SK-N-SH (cell line): ENCODE data around the gene ASPSCR1. TPM values are rescaled to one million over a fixed set of nuclear protein-coding genes. Genes with fewer than 3 reads are reported as not detected.

Experiments used
- CTCF ChIA-PET: fragments of 300-600, 350-600 bp; formaldehyde crosslinking; extraction: SDS; loops from one replicate; lab custom pipeline; 2021; lab: Yijun Ruan, JAX
- POLR2A ChIA-PET: fragments of 350-600 bp; sonication (Branson Sonifier 250); formaldehyde crosslinking; extraction: SDS; loops from one replicate; lab custom pipeline; 2020; ENCODE audit warnings: antibody characterized with exemption, inconsistent platforms; lab: Yijun Ruan, JAX
- DNase-seq: peaks from one replicate; pipeline ENCODE4 v3.0.0; 2012
- H2AFZ ChIP-seq: fragments of 200-600 bp; sonication (generic); 2 replicates; pipeline ENCODE4 v1.8.1; 2016; ENCODE audit warnings: antibody characterized with exemption, mild to moderate bottlenecking, low read depth
- H3F3A ChIP-seq: fragments of 200-600 bp; sonication (generic); replicated peaks from 2 replicates; pipeline ENCODE3; 2016; ENCODE audit warnings: antibody characterized with exemption, mild to moderate bottlenecking; ENCODE audit not compliant: insufficient read depth
- H3K27ac ChIP-seq, 2 experiments: fragments of 200-500 bp in 1 of 2; fragments of 200-600 bp in 1 of 2; sonication (Bioruptor generic) in 1 of 2; sonication (generic), shearing (Covaris generic) in 1 of 2; 2 replicates each; pipeline versions ENCODE4 v1.5.1 to v1.6.1; 2014 to 2016; ENCODE audit warnings: low read depth in 2 of 2, inconsistent platforms in 1 of 2, low read length in 1 of 2, mild to moderate bottlenecking in 1 of 2, mixed read lengths in 1 of 2
- H3K27me3 ChIP-seq: fragments of 200-600 bp; sonication (generic), shearing (Covaris generic); 2 replicates; pipeline ENCODE4 v1.6.1; 2016; ENCODE audit warnings: mixed run types; ENCODE audit not compliant: insufficient read depth
- H3K36me3 ChIP-seq, 2 experiments: fragments of 200-500 bp in 1 of 2; fragments of 200-600 bp in 1 of 2; sonication (Bioruptor generic) in 1 of 2; sonication (generic) in 1 of 2; replicated peaks in 1 of 2; 2 replicates each; pipeline versions ENCODE3 to v1.5.1; 2014 to 2016; ENCODE audit warnings: low read length in 1 of 2, mild to moderate bottlenecking in 1 of 2; ENCODE audit not compliant: insufficient read depth in 2 of 2, control insufficient read depth in 1 of 2
- H3K4me1 ChIP-seq, 2 experiments: fragments of 200-500 bp in 1 of 2; fragments of 200-600 bp in 1 of 2; sonication (Bioruptor generic) in 1 of 2; sonication (generic), shearing (Covaris generic) in 1 of 2; 2 replicates each; pipeline versions ENCODE4 v1.5.1 to v1.6.1; 2014 to 2016; ENCODE audit warnings: low read depth in 1 of 2, low read length in 1 of 2, mixed run types in 1 of 2; ENCODE audit not compliant: insufficient read depth in 2 of 2, control insufficient read depth in 1 of 2
- H3K4me2 ChIP-seq: fragments of 200-600 bp; sonication (generic), shearing (Covaris generic); 2 replicates; pipeline ENCODE4 v1.6.1; 2017; ENCODE audit warnings: mixed run types
- H3K4me3 ChIP-seq, 2 experiments: fragments of 200-500 bp in 1 of 2; fragments of 200-600 bp in 1 of 2; sonication (Bioruptor generic) in 1 of 2; sonication (generic), shearing (Covaris generic) in 1 of 2; 2 replicates each; pipeline versions ENCODE4 v1.5.1 to v1.8.1; 2014 to 2016; ENCODE audit warnings: low read depth in 2 of 2, inconsistent platforms in 1 of 2, low read length in 1 of 2, mild to moderate bottlenecking in 1 of 2, mixed read lengths in 1 of 2, moderate library complexity in 1 of 2
- H3K79me2 ChIP-seq: fragments of 200-600 bp; sonication (generic); 2 replicates; pipeline ENCODE4 v1.8.1; 2017; ENCODE audit warnings: mild to moderate bottlenecking; ENCODE audit not compliant: insufficient read depth
- H3K9ac ChIP-seq: fragments of 200-600 bp; sonication (generic); 2 replicates; pipeline ENCODE4 v1.6.1; 2017; ENCODE audit warnings: mixed run types
- H3K9me2 ChIP-seq: fragments of 200-600 bp; sonication (generic); 2 replicates; pipeline ENCODE4 v1.6.1; 2017; ENCODE audit warnings: mixed run types
- H3K9me3 ChIP-seq: fragments of 200-600 bp; sonication (generic); 2 replicates; pipeline ENCODE4 v1.6.1; 2017; ENCODE audit warnings: mixed run types, mild to moderate bottlenecking, moderate library complexity
- H4K20me1 ChIP-seq: fragments of 200-600 bp; sonication (generic); 2 replicates; pipeline ENCODE4 v1.6.1; 2017; ENCODE audit warnings: mild to moderate bottlenecking, mixed run types; ENCODE audit not compliant: insufficient read depth
- CHD2 ChIP-seq: fragments of 150-350 bp; IDR thresholded peaks from 2 replicates; pipeline ENCODE4 v1.6.1; 2018; ENCODE audit warnings: low read length; ENCODE audit not compliant: partially characterized antibody
- EZH2phosphoT487 ChIP-seq: fragments of 200-600 bp; sonication (generic); IDR thresholded peaks from 2 replicates; pipeline ENCODE4 v1.6.1; 2017; ENCODE audit warnings: low read depth, mixed run types, mild to moderate bottlenecking, antibody characterized with exemption, moderate library complexity, borderline replicate concordance
- FOSL2 ChIP-seq: IDR thresholded peaks from 2 replicates; pipeline ENCODE4 v1.4.0; 2012; ENCODE audit warnings: low read depth, mild to moderate bottlenecking, moderate library complexity, borderline replicate concordance
- IRF3 ChIP-seq: fragments of 150-350 bp; IDR thresholded peaks from 2 replicates; pipeline ENCODE4 v1.6.1; 2016; ENCODE audit warnings: mild to moderate bottlenecking, low read depth, low read length
- MAX ChIP-seq: IDR thresholded peaks from 2 replicates; pipeline ENCODE4 v1.4.0; 2012; ENCODE audit warnings: low read depth
- POLR2AphosphoS5 ChIP-seq: IDR thresholded peaks from 2 replicates; pipeline ENCODE4 v1.6.1; 2012; ENCODE audit warnings: low read depth, low read length
- RFX5 ChIP-seq: IDR thresholded peaks from 2 replicates; pipeline ENCODE4 v1.6.1; 2012; ENCODE audit warnings: mild to moderate bottlenecking, improper control_type of control experiment, low read length
- TEAD4 ChIP-seq: IDR thresholded peaks from 2 replicates; pipeline ENCODE4 v1.4.0; 2012; ENCODE audit warnings: mild to moderate bottlenecking, borderline replicate concordance; ENCODE audit not compliant: insufficient read depth
- YY1 ChIP-seq: IDR thresholded peaks from 2 replicates; pipeline ENCODE4 v1.4.0; 2012; ENCODE audit warnings: low read depth, mild to moderate bottlenecking
- WGBS: methylation state at CpG from one replicate; pipeline ENCODE4 v1.1.6; 2017; ENCODE audit warnings: low lambda C conversion rate; 5-methylcytosine and 5-hydroxymethylcytosine counted together
- polyA plus RNA-seq, 3 experiments: library from polyadenylated mRNA; depleted of rRNA; stranded (reverse); fragments of >200 nt; gene quantifications; 2 replicates each; pipeline ENCODE4 v1.2.3, GENCODE V29; 2012

ASPSCR1 gene
- polyA plus RNA-seq, 1 of the 3 experiments (the other 2 are of a cell fraction), result 36.2 TPM

GRCh38 chr17:82041144-82041814, 63.9 kb downstream of the ASPSCR1 start:
- H3K9ac ChIP-seq, result no peak overlapping the region
- WGBS, result 87% methylated on average over 17 of the region's 17 CpGs
- no peaks in the 10 kb centered on the region for H3K27me3 ChIP-seq
- no peaks in the 10 kb centered on the region for H3K9me3 ChIP-seq
- H3K27ac ChIP-seq, result no peak overlapping the region
- no peaks in the 10 kb centered on the region for H3K36me3 ChIP-seq
- ChIA-PET CTCF (interaction anchor here (1.2 to 35.7 kb wide), 5 partner anchors 9 to 111 kb away, joined by 3 to 1216 read pairs (median 6); partner anchors contain the start of genes NOTUM and RAC3), POLR2A (no interaction called here)
- peaks cover 8% of the 10 kb centered on the region for H3F3A ChIP-seq
- H3K4me2 ChIP-seq, result no peak overlapping the region
- H3K79me2 ChIP-seq, result no peaks in the 10 kb centered on the region
- no peak overlapping the region for H3K4me3 ChIP-seq
- H2AFZ ChIP-seq, result no peak overlapping the region
- DNase-seq, result no peak
- no peaks in the 10 kb centered on the region for H3K9me2 ChIP-seq
- TF ChIP-seq TEAD4 (no peak), YY1 (no peak), MAX (no peak), POLR2AphosphoS5 (no peak), RFX5 (no peak), CHD2 (no peak)
- no peaks in the 10 kb centered on the region for H4K20me1 ChIP-seq
- H3K4me1 ChIP-seq, result peaks cover 6 to 15% of the 10 kb centered on the region in 2 experiments

GRCh38 chr17:82042649-82043048, 65.2 kb downstream of the ASPSCR1 start:
- Histone ChIP-seq H3K9me3 (no peaks in the 10 kb centered on the region), H3K4me1 (peaks cover 0 to 8% of the 10 kb centered on the region in 2 experiments; a peak in 1 of 4 replicates), H3K9me2 (no peaks in the 10 kb centered on the region), H2AFZ (no peak overlapping the region), H3K27me3 (no peaks in the 10 kb centered on the region), H3K79me2 (no peaks in the 10 kb centered on the region), H4K20me1 (no peaks in the 10 kb centered on the region), H3F3A (peaks cover 5% of the 10 kb centered on the region), H3K4me2 (no peak overlapping the region), H3K4me3 (no peak overlapping the region), H3K27ac (no peak overlapping the region), H3K36me3 (peaks cover 5 to 10% of the 10 kb centered on the region in 2 experiments), H3K9ac (no peak overlapping the region)
- no peak for DNase-seq
- WGBS, result 55% methylated on average over 9 of the region's 9 CpGs
- CTCF ChIA-PET, result interaction anchor here (1.0 to 2.1 kb wide), 3 partner anchors 12 to 83 kb away, joined by 3 to 11 read pairs (median 8); no protein-coding TSS in a partner anchor
- TF ChIP-seq POLR2AphosphoS5 (no peak), EZH2phosphoT487 (no peak), IRF3 (no peak), FOSL2 (no peak)
- POLR2A ChIA-PET, result no interaction called here
